Midbrain (tissue), 1 donor: ENCODE results near the gene ITPR2.
"Not testable (repeated sequence)": the region's sequence is repeated elsewhere in the genome, so short reads cannot be mapped to it uniquely, and the experiment has no call there.

Source experiments
- DNase-seq: peaks from one replicate; lab custom pipeline; 2025; lab: John Stamatoyannopoulos, UW

ITPR2 gene

GRCh38 chr12:26848156-26848825, 15.3 kb upstream of the ITPR2 start:
- no peak for DNase-seq

- no peak for DNase-seq
Measured at GRCh38 chr12:26847431-26847830, 14.4 kb upstream of the ITPR2 start.

GRCh38 chr12:26846416-26846815, 13.4 kb upstream of the ITPR2 start:
- DNase-seq = no peak

GRCh38 chr12:26845984-26846383, 13.0 kb upstream of the ITPR2 start:
- no peak for DNase-seq

GRCh38 chr12:26845057-26845666, 12.2 kb upstream of the ITPR2 start:
- DNase-seq = peak; percentile 12

GRCh38 chr12:26843311-26843710, 10.3 kb upstream of the ITPR2 start:
- no peak for DNase-seq

- DNase-seq = no peak
Measured at GRCh38 chr12:26841085-26841484, 8.1 kb upstream of the ITPR2 start.

GRCh38 chr12:26839512-26839911, 6.5 kb upstream of the ITPR2 start:
- DNase-seq = no peak

GRCh38 chr12:26838888-26839416, 6.0 kb upstream of the ITPR2 start:
- no peak for DNase-seq

- no peak for DNase-seq
Measured at GRCh38 chr12:26836201-26836600, 3.2 kb upstream of the ITPR2 start.

- DNase-seq = not testable (repeated sequence)
Measured at GRCh38 chr12:26834503-26835060, 1.6 kb upstream of the ITPR2 start.

- no peak for DNase-seq
Measured at GRCh38 chr12:26833743-26834490, 923 bp upstream of the ITPR2 start.

- peak; percentile 67 for DNase-seq
Measured at GRCh38 chr12:26831951-26832821, 808 bp downstream of the ITPR2 start.

GRCh38 chr12:26830783-26831551, 2.0 kb downstream of the ITPR2 start:
- no peak for DNase-seq

GRCh38 chr12:26830363-26830762, 2.6 kb downstream of the ITPR2 start:
- DNase-seq = no peak

GRCh38 chr12:26828280-26829073, 4.5 kb downstream of the ITPR2 start:
- DNase-seq = no peak

GRCh38 chr12:26826437-26826836, 6.6 kb downstream of the ITPR2 start:
- no peak for DNase-seq

GRCh38 chr12:26825459-26826016, 7.5 kb downstream of the ITPR2 start:
- no peak for DNase-seq

- no peak for DNase-seq
Measured at GRCh38 chr12:26823390-26823789, 9.6 kb downstream of the ITPR2 start.

GRCh38 chr12:26822026-26822425, 11.0 kb downstream of the ITPR2 start:
- no peak for DNase-seq
